Esophagus squamous epithelium (tissue), 4 donors: Measurements from ENCODE around the gene MYH10.

Experiments
- CTCF ChIP-seq, 6 experiments: fragments of 450-650 bp in 4 of 6; fragments of 200-600 bp in 2 of 6; sonication (generic) in 2 of 6; IDR thresholded peaks; one replicate each; pipeline ENCODE4 v1.5.1; 2016 to 2019; ENCODE audit warnings: antibody characterized with exemption in 6 of 6, mild to moderate bottlenecking in 4 of 6, moderate library complexity in 4 of 6
- POLR2A ChIP-seq, 4 donors: fragments of 450-650 bp; IDR thresholded peaks; one replicate each; pipeline ENCODE4 v1.6.1; 2017; ENCODE audit warnings: antibody characterized with exemption in 4 of 4, mild to moderate bottlenecking in 4 of 4, moderate library complexity in 3 of 4

- TF ChIP-seq CTCF (IDR thresholded peaks at IDR 0.05) (no peak), POLR2A (IDR thresholded peaks at IDR 0.05) (no peak)
These were observed 153.8 kb downstream of the MYH10 start for GRCh38 chr17:8476741-8477140.
